Measurements from ENCODE around the gene MRPS6.

The MRPS6 gene

DNA sequence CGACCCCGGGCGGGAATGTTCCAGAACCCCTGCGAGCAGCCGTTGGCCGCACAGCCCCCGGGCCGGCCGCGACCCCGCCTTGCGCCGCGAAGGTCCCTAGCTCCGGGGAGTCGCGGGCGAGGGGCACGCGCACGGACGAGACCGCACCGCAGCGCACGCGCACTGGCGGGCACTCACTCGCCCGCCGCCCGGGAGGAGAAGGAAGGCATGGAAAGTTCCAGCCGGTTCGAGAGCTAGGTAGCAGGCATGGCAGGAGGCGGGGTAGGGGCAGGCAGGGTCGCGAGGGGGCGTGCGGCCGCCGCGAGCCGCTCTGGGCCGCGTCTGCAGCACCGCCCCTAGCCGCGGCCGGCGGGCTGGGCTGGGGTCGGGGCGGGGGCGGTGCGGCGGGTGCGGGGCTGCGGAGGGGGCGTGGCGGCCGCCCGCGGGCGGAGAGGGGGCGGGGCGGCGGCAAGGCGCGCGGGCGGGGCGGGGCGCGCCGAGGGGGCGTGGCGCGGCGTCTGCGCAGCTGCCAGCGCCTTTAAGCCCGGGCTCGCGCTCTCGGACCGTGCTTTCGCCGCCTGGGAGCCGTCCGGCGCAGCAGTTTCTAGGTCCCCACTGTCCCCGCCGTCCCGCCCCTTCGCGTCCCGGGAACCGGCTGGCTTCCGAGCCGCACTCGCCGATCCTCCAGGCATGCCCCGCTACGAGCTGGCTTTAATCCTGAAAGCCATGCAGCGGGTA, at the start of gene MRPS6, which contains the start of gene SLC5A3:
TSS of gene MRPS6 (plus strand) at position 547 of the 717 bp plus-strand sequence. CDS start at position 670, 123 bp downstream.
TSS of gene SLC5A3 (plus strand) at position 547 of the 717 bp plus-strand sequence. CDS start 21,621 bp downstream, outside the sequence.
- DNase-seq (ENCODE audit: low spot score): peak; percentile 85

DNA sequence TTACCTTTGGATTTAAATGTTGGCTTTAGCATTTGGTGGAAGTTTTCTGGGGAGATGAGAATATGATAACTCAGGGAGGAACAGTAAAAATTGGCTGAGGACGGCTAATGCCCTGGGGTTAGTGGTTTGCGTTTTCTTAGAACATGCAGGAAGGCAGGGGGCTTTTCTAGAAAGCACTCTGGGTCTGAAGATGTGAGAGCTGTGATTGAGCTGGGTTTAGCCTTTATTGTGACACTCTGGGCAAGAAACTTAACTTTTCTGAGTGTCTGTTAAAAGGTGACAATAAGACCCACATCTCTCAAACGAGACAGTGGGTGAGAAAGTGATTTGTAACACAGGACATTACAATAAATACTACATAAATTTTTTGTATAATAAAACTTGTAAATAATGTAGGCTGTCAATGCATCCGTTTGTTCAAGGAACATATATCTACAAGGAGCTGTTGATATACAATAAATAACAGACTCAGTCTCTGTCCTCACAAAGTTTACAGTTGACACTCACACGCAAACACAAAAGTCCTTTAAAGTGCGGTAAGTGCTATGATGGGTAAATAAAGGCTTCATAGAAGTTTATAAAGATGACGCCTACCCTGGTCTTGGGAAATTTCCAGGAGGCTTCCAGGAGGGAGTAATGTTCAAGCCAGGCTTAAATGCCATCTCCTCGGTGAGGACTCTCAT, 49.5 kb upstream of the MRPS6 start:
- DNase-seq (ENCODE audit: low spot score): no peak

DNA sequence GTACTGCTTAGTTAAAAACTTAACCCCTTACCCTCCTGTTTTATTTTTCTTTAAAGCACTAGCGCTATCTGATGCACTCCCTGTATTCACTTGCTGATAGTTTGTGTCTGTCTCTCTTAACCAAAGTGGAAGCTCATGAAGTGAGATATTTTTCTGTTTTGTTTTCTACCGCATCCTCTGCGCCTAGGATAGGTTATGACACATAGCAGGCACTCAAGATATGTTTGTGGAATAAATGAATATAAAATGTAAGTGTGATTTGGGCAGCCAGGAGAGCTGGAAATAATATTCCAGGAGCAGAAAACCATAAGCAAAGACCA, 49.0 kb upstream of the MRPS6 start:
- no peak for DNase-seq (ENCODE audit: low spot score)

DNA sequence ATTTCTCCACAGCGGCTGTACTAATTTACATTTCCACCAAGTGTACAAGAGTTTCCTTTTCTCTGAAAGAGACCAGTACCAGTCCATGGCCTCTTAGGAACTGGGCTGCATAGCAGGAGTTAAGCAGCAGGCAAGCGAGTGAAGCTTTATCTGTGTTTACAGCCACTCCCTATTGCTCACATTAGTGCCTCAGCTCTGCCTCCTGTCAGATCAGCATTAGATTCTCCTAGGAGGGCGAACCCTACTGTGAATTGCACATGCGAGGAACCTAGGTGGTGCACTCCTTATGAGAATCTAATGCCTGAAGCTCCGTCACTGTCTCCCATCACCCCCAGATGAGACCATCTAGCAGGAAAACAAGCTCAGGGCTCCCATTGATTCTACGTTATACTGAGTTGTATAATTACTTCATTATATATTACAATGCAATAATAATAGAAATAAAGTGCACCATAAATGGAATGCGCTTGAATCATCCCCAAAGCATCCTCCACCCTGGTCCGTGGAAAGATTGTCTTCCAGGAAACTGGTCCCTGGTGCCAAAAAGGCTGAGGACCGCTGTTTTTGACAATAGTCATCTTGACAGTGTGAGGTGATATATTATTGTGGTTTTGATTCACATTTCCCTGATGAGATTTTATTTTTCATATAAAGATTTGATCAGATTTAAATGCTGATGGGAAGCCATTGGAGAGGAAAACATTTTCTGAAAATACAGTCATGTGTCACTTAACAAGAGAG, 45.5 kb upstream of the MRPS6 start:
- DNase-seq (ENCODE audit: low spot score): no peak

DNA sequence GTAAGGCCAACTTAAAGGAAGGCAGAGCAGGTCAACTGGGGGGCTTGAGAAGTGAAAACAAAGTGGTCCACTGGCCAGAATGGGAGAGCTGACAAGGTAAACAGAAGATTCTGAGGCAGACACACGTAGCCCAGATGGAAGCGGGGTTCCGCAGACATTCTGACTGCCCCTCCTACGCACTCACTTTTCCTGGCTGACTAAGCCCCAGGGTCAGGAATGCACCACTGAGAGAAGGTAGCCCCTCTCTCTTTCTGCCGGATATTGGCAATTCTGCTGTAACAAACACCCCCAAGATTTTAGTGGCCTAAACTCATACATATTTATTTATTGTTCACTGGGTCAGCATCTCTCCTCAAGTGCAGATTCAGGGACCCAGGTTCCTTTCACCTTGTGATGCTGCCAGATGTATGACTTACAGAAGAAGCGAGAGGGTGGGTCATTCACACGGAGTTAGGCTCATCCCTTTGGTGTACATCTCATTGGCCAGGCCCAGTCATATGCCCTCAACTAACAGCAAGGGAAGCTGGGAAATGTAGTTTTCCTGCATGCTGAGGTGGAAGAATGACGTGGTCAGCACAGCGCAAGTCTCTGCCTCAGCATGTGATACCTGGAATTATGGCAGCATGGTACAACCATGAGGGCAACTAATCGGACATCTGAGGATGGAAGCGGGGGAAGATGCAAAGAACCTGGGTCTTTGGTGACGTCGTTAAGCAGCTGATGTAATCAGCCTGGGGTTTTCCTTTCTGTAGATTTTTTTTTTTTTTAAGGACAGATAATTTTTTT, 43.4 kb upstream of the MRPS6 start:
- DNase-seq (ENCODE audit: low spot score): peak; percentile 72

DNA sequence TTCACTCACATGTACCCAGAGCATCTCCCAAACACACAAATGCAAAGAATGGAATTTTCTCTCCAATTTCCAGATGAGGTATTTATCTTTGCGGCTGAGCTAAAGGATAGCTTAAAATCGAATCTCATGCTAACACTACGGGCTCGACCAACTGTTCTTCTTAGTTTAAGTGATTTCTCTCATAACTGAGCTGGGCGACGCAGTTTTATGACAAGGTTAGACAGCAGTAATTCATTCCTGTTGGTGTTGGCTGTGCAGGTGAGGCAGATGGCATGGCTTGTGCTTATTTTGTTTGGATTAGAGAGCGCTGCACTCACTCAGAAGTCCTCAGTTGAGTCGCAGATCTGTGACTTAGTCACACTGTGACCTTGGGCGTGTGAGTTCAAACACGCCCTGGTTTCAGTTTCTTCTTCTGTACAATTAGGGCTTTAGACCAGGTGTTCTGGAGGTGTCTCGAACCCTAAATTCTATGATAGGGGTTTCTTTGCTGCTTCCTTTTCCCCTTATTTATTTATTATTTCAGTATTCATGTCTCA, 41.5 kb upstream of the MRPS6 start:
- DNase-seq (ENCODE audit: low spot score): no peak

DNA sequence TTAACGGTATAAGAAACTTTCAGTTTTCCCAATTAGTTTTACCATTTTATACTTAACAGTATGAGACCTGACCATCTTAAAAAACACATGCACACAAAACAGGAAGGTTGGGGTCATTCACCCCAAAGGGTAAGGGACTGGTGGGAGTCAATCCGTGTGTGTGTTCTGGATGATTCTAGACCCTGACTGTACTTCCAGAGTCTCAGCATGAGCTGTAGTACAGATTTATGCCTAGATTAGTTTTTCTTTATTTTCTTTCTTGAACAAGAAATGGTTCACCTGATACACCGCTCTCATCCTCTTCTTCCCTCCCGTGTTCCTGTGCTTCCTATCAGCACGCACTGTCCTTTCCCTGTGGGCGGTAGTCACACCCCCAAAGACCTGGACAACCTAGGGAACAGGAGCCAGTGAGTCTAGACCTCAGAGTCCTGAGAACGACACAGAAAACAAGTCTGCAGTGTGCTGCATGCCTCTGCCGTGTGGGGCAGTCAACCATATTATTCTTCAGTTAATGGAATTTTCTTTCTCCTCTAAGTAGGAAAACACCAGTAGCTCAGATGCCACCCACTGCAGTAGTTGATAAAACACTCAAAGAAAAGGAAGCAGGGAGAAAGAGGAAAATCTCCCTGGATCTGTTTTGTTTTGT, 38.9 kb upstream of the MRPS6 start:
- no peak for DNase-seq (ENCODE audit: low spot score)

DNA sequence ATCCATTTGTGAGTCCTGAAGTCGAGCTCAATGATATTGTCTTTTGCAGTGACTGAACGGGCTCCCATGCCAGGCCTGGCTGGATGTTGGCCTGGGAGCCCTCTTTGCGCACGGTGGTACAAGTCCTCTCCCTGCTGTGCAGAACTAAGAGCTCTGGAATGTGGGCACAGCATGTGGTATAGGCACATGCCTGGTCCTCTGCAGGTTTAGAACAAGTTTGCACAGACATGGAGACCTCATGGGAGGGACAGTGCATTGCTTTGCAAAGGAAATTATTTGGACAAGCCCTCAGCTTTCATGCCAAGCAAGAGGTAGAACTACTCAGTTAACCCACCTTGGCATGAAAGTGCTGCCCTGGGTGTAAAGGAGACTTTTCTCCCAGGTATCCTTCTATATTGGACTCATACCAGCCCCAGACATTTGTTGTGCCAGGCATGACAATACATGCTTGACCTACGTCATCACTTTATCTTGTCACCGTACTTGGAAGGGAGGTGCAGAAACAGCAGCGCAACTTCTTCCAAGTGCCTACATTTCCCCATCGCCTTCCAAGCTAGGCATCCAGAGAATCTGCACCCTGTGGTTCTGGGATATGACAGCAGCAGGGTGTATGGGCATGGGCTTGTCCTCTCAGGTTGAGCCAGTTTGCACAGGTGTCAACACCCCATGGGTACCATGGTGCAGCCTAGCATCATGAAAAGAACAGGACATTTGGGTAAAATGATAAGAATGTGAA, 37.6 kb upstream of the MRPS6 start:
- DNase-seq (ENCODE audit: low spot score): no peak

DNA sequence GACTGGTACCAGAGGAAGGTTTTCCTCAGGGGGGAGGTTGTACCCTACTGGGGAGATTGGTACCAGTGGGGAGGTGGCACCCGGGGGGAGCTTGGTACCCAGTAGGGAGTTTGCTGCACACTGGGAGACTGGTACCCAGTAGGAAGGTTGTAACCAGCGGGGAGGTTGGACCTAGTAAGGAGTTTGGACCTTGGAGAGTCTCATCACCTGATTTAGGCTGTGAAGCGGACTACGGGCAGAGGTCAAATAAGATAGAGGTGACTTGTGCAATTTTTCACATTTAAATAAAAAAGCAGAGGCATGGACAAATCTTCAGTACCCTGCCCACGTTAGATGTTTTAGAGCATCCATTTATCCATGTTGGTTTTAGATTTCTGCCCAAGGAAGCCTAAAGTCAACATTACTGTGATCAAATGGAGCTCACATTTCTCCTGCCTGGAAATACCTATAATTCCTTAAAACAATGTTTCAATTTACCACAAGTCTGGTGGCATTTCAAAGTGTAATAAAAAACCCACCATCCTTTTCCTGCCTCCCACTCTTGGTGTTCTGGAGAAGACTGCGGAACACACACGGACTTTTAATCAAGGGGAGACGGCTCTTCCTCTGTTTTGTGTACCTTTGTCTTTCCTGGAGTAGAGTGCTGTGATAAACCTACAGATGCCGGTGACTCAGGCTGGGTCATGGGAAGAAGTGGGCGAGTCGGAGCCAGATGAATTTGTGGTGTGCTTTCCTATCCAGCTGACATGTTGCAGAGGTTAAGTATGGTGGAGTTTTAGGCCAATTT, 36.2 kb upstream of the MRPS6 start:
- DNase-seq (ENCODE audit: low spot score): no peak

DNA sequence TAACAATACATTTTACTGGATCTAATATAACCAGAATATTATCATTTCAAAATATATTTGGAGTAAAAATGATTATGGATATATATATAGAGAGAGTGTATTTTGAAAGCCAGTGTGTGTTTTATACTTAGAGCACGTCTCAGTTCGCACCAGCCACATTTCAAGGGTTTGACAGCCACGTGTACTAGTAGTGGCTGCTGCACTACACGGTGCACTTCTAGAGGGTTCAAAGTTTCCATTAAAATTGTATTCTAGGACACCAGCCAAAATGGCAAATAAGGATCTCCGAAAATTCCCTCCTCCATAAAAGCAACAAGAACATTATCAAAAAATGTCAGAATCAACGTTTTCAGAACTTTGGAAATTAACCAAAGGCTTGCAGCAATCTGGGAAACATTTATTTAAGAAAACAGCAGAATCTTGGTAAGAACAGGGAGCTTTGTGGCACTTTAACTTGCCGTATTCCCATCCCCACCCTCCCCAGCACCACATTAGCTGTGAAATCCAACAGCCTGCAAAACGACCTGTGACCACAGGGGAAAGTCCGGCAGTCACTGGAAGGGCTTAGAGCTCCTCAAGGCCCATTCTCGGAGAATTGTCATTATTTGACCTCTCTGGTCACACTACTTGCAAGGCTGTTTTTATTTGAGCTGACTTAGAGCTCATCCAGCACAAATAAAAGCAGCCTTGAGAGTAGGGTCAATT, 33.5 kb upstream of the MRPS6 start:
- no peak for DNase-seq (ENCODE audit: low spot score)

DNA sequence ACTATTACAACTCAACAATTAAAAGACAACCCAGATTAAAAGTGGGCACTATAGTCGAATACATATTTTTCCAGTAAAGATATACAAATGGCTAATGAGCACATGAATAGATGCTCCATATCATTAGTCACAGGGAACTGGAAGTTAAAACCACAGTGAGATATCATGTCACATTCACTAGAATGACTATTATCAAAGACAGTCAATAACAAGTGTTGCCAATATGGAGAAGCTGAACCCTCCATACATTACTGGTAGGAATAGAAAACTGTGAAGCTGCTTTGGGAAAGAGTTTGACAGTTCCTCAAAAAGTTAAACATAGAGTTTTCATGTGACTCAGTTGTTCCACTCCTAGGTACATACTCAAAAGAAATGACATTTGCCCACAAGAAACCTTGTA, 30.6 kb upstream of the MRPS6 start:
- no peak for DNase-seq (ENCODE audit: low spot score)

DNA sequence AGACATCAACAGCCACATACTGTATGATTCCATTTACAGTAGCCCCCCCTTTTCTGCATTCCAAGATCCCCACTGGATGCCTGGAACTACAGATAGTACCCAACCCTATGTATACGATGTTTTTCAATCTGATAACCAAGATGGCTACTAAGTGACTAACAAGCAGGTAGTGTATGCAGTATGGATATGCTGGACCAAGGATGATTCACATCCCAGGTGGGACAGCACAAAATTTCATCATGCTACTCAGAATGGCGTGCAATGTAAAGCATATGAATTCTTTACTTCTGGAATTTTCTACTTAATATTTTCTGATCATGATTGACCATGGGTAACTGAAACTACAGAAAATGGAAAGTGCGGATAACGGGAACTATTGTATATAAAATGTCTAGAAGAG, 30.0 kb upstream of the MRPS6 start:
- DNase-seq (ENCODE audit: low spot score): no peak

DNA sequence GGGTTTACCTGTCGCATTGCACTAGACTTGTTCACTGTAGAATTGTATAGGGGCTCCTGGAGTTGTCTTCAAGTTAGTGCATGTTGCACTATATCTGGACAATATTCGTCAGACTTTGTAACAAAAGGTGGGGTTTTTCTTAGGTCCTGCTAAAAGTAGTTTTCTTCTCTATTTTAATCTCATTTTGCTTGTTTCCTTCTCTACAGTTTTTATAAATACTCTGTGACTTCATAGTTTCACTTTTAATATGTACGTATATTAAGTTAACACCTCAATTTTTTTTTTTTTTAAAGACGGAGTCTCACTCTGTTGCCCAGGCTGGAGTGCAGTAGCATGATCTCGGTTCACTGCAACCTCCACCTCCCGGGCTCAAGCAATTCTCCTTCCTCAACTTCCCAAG, 26.5 kb upstream of the MRPS6 start:
- peak; percentile 24 for DNase-seq (ENCODE audit: low spot score)

DNA sequence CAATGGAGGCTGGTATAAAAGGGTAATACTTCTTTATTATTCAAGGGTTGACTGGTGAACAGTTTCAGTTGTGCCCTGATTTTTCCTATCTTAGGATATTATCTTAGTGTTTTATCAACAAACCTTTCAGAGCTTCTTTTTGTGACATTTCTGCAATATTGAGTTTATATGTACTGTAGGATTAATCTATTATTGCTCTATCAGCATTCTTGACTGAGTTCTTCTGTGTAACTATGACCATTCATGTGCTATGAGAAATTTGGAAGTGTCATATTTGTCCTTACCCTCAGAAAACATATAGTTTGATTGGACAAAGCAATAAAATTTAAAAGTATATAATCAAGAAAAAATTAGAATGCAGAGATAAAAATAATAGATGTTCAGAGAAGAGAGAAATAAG, 25.5 kb upstream of the MRPS6 start:
- DNase-seq (ENCODE audit: low spot score): no peak

DNA sequence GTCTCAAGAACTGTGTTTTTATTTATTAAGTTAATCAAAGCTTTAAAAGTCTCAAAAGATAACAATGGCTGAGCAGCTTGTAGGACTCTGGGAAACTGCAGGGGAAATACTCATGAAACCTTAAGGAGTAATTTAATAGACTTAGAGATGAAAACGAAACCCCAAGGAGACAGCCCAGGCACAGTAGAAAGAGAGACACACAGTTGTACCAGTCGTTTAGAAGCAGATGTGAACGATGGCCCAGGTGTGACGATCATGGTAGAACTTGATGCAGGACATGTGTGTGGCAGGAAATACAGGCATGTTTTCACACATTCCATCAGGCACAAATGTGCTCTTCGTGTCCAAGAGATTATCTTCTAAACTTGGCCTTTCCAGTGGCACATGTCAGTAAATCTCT, 21.2 kb upstream of the MRPS6 start:
- no peak for DNase-seq (ENCODE audit: low spot score)

DNA sequence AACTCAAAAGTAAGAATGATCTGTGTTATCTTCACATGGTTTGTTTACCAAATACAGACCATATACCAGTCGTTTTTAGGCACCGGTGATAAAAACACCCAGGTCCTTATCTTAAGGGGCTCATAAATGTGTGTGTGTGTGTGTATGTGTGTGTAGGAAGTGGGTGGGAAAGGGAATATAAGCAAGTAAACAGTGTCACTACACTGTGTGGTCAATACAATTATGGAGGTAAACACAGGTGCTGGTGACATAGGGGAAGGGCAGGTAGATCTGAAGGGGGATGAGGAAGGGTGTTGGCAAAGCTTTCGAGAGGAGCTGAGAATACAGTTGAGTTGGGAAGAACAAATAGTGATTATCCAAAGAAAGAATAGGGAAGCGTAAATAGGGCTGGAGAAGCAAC, 19.1 kb upstream of the MRPS6 start:
- no peak for DNase-seq (ENCODE audit: low spot score)

DNA sequence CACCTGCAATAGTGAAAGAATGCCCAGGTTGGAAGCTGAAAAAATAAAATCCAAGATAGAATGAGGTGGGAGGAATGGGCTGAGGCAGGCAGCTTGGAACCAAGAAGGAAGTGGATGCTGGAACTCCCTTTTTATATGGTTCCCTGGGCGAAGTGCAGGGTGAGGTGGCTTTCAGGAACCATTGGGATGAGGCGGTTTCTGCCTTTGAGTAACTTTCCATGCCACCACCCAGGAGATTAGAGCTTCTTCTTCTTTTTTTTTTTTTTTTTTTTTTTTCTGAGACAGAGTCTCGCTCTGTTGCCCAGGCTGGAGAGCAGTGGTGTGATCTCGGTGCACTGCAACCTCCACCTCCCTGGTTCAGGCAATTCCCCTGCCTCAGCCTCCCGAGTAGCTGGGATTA, 17.8 kb upstream of the MRPS6 start:
- no peak for DNase-seq (ENCODE audit: low spot score)

DNA sequence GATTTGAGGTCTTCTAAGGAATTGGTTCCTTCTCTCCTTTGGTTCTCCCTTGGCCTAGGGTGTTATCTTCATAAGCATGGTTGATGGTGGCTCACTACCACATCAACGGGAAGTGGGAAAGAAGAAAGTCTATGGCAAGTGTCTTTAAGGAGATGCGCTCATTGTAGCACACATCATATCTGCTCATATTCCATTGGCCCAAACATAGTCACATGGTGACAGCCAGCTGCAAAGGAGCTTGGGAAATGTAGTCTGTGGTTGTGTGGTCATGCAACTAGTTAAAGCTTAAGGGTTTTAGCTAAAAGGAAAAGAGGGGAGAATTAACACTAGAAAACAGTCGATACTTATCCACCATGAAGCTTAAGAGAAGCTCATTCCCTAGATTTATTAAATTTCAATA, 11.4 kb upstream of the MRPS6 start:
- peak; percentile 56 for DNase-seq (ENCODE audit: low spot score)

DNA sequence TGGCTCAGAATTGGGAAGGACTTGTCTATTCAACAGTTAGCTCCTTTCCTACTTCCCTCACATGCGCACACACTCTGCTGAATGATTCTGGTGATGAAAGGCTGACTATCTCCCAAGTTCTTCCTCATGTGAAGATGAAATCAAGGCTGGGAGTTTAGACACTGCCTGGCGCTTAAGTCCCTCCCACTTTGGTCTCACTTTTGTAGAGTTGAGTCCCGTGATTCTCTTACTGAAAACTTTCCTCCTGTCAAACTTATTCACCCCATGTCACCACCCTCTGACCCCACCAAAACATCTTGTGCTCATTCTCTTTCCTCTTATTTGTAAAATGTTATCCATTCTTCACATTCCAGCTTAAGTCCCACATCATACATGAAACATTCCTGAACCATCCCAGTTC, 8.4 kb upstream of the MRPS6 start:
- no peak for DNase-seq (ENCODE audit: low spot score)
